LNCaP clone FGC (cell line): ENCODE data around the gene MAGI2.

Experiments used
- DNase-seq: peaks from one replicate; pipeline ENCODE4 v3.0.0-alpha.2; 2011; ENCODE audit warnings: low read depth
- H3K4me3 ChIP-seq: 2 replicates; pipeline ENCODE4 v1.5.1; 2011; ENCODE audit warnings: mild to moderate bottlenecking, low read depth, low read length, control low read depth
- CTCF ChIP-seq: IDR thresholded peaks from 2 replicates; pipeline ENCODE4 v1.5.1; 2012; ENCODE audit warnings: mild to moderate bottlenecking; ENCODE audit not compliant: control insufficient read depth, insufficient read depth; ENCODE audit errors: extremely low read depth

The MAGI2 gene

GRCh38 chr7:78185149-78185745, 1268.2 kb downstream of the MAGI2 start:
- H3K4me3 ChIP-seq = no peak overlapping the region
- no peak for TF ChIP-seq CTCF
- DNase-seq = no peak

- H3K4me3 ChIP-seq = no peak overlapping the region
- TF ChIP-seq CTCF = no peak
- no peak for DNase-seq
Measured at GRCh38 chr7:78184299-78184698, 1269.2 kb downstream of the MAGI2 start.

- TF ChIP-seq CTCF = no peak
- DNase-seq = no peak
- no peak overlapping the region for H3K4me3 ChIP-seq
Measured at GRCh38 chr7:78179827-78180477, 1273.5 kb downstream of the MAGI2 start.

- no peak overlapping the region for H3K4me3 ChIP-seq
- DNase-seq = no peak
- no peak for TF ChIP-seq CTCF
Measured at GRCh38 chr7:78179211-78179610, 1274.3 kb downstream of the MAGI2 start.

GRCh38 chr7:78178319-78178718, 1275.1 kb downstream of the MAGI2 start:
- DNase-seq = no peak
- no peak overlapping the region for H3K4me3 ChIP-seq
- TF ChIP-seq CTCF = no peak

- no peak for DNase-seq
- TF ChIP-seq CTCF = no peak
- H3K4me3 ChIP-seq = no peak overlapping the region
Measured at GRCh38 chr7:78176171-78176570, 1277.3 kb downstream of the MAGI2 start.
